OCI-LY3 (cell line): ENCODE results near the gene PHF10.

Experiments
- H2AFZ ChIP-seq: fragments of 200-600, 300-600 bp; shearing (Covaris generic); 2 replicates; pipeline ENCODE4 v1.6.0; 2014; ENCODE audit warnings: antibody characterized with exemption, low read depth, low read length
- H3K27ac ChIP-seq: fragments of 200-600, 300-600 bp; sonication (generic); 2 replicates; pipeline ENCODE4 v1.5.1; 2014; ENCODE audit warnings: mild to moderate bottlenecking, low read length, moderate library complexity, mixed read lengths
- H3K27me3 ChIP-seq: fragments of 200-600, 300-600 bp; sonication (generic); 2 replicates; pipeline ENCODE4 v1.6.1; 2014; ENCODE audit warnings: low read depth, low read length, mixed read lengths
- H3K36me3 ChIP-seq: fragments of 200-600, 300-600 bp; sonication (generic); replicated peaks from 2 replicates; pipeline ENCODE3; 2014; ENCODE audit warnings: low read depth, low read length, mixed read lengths
- H3K4me1 ChIP-seq: fragments of 300-600, 200-600 bp; sonication (generic); 2 replicates; pipeline ENCODE4 v1.6.1; 2014; ENCODE audit warnings: low read length, mixed read lengths
- H3K4me2 ChIP-seq: fragments of 200-600, 300-600 bp; sonication (generic); 2 replicates; pipeline ENCODE4 v1.6.1; 2014; ENCODE audit warnings: low read length, mixed read lengths
- H3K4me3 ChIP-seq: fragments of 300-600, 200-600 bp; sonication (generic); 2 replicates; pipeline ENCODE4 v1.5.1; 2014; ENCODE audit warnings: antibody characterized with exemption, mild to moderate bottlenecking, low read length, moderate library complexity
- H3K79me2 ChIP-seq: fragments of 300-600, 200-600 bp; shearing (Covaris generic); 2 replicates; pipeline ENCODE4 v1.6.1; 2014; ENCODE audit warnings: mild to moderate bottlenecking, low read length, mixed read lengths
- H3K9ac ChIP-seq: fragments of 300-600, 200-600 bp; shearing (Covaris generic); 2 replicates; pipeline ENCODE4 v1.6.0; 2014; ENCODE audit warnings: mild to moderate bottlenecking, low read length, moderate library complexity
- H3K9me3 ChIP-seq: fragments of 200-600, 300-600 bp; shearing (Covaris generic); 2 replicates; pipeline ENCODE4 v1.6.1; 2014; ENCODE audit warnings: low read length, mixed read lengths; ENCODE audit not compliant: insufficient read depth
- H4K20me1 ChIP-seq: fragments of 200-600, 300-600 bp; sonication (generic); 2 replicates; pipeline ENCODE4 v1.6.1; 2016; ENCODE audit warnings: low read length, mixed read lengths; ENCODE audit not compliant: insufficient read depth
- EZH2phosphoT487 ChIP-seq: fragments of 200-600 bp; shearing (Covaris generic); IDR thresholded peaks from 2 replicates; pipeline ENCODE4 v1.6.1; 2018; ENCODE audit warnings: antibody characterized with exemption, mixed run types, low read depth
- TF ChIP-seq, protein P1 (sequence below): fragments of 200-600, 300-600 bp; sonication (generic); IDR thresholded peaks from 2 replicates; pipeline ENCODE4 v1.5.1; 2014; ENCODE audit warnings: antibody characterized with exemption, low read length, low read depth

PHF10 gene

DNA sequence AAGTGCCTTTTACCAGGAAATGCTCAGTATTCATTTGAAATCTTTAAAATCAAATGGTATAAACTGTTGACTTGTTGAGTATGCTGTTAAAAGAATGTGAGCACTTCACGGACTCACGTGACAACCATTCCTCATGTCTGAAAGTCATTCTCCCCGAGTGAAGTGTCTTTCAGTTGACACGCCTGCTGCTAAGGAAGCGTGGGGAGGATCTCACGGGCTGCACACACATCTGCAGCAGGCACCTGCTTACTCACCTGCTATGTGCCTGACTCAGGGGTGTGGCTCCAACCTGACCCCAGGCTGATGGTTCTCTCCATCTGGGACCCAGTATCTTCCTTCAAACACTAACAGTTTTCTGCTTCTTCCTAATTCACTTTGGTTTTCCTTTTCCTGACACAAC, 55.2 kb downstream of the PHF10 start:
- Histone ChIP-seq H3K9me3 (no peaks in the 10 kb centered on the region), H3K4me2 (no peak overlapping the region), H3K9ac (no peak overlapping the region), H4K20me1 (no peaks in the 10 kb centered on the region), H2AFZ (no peak overlapping the region), H3K27me3 (no peaks in the 10 kb centered on the region), H3K36me3 (no peaks in the 10 kb centered on the region), H3K27ac (no peak overlapping the region), H3K4me3 (no peak overlapping the region), H3K79me2 (no peaks in the 10 kb centered on the region), H3K4me1 (no peaks in the 10 kb centered on the region)
- no peak for TF ChIP-seq EZH2phosphoT487

- Histone ChIP-seq H3K9me3 (no peaks in the 10 kb centered on the region), H3K4me1 (no peaks in the 10 kb centered on the region), H2AFZ (no peak overlapping the region), H3K9ac (no peak overlapping the region), H3K79me2 (no peaks in the 10 kb centered on the region), H3K36me3 (no peaks in the 10 kb centered on the region), H4K20me1 (no peaks in the 10 kb centered on the region), H3K27me3 (no peaks in the 10 kb centered on the region), H3K4me2 (no peak overlapping the region), H3K4me3 (no peak overlapping the region), H3K27ac (no peak overlapping the region)
- TF ChIP-seq, protein P1, sequence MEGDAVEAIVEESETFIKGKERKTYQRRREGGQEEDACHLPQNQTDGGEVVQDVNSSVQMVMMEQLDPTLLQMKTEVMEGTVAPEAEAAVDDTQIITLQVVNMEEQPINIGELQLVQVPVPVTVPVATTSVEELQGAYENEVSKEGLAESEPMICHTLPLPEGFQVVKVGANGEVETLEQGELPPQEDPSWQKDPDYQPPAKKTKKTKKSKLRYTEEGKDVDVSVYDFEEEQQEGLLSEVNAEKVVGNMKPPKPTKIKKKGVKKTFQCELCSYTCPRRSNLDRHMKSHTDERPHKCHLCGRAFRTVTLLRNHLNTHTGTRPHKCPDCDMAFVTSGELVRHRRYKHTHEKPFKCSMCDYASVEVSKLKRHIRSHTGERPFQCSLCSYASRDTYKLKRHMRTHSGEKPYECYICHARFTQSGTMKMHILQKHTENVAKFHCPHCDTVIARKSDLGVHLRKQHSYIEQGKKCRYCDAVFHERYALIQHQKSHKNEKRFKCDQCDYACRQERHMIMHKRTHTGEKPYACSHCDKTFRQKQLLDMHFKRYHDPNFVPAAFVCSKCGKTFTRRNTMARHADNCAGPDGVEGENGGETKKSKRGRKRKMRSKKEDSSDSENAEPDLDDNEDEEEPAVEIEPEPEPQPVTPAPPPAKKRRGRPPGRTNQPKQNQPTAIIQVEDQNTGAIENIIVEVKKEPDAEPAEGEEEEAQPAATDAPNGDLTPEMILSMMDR: no peak
- TF ChIP-seq EZH2phosphoT487: no peak
Observed at GRCh38 chr6:169668203-169668847, 56.0 kb downstream of the PHF10 start.

GRCh38 chr6:169667716-169668115, 56.6 kb downstream of the PHF10 start:
- Histone ChIP-seq H2AFZ (no peak overlapping the region), H3K27ac (no peak overlapping the region), H3K4me1 (no peaks in the 10 kb centered on the region), H3K9ac (no peak overlapping the region), H4K20me1 (no peaks in the 10 kb centered on the region), H3K27me3 (no peaks in the 10 kb centered on the region), H3K79me2 (no peaks in the 10 kb centered on the region), H3K9me3 (no peaks in the 10 kb centered on the region), H3K4me3 (no peak overlapping the region), H3K36me3 (no peaks in the 10 kb centered on the region), H3K4me2 (no peak overlapping the region)
- TF ChIP-seq, protein P1: no peak
- TF ChIP-seq EZH2phosphoT487: no peak

DNA sequence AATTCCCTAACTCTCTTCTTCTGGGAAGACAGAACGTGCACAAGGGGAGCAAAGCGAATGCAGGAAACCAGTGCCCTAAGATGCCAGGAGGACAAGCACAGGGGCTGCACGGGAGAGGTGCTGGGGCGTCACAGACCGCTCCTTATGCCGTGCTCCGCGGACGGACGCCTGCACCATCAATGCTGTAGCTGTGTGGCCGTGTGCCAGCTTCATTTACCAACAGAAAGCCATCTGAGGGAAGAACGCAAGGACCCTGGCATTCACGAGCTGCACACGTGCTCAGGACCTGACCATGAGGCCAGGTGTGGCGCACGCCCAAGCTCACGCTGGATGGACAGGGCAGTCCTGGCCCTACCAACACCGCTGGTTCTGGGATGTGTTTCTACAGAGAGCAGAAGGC, 57.9 kb downstream of the PHF10 start:
- no peak overlapping the region for H3K27ac ChIP-seq
- H3K27me3 ChIP-seq: no peaks in the 10 kb centered on the region
- no peaks in the 10 kb centered on the region for H3K36me3 ChIP-seq
- no peak overlapping the region for H3K4me3 ChIP-seq
- no peaks in the 10 kb centered on the region for H3K4me1 ChIP-seq
- no peaks in the 10 kb centered on the region for H4K20me1 ChIP-seq
- TF ChIP-seq, protein P1: no peak
- no peak for TF ChIP-seq EZH2phosphoT487
- no peak overlapping the region for H3K4me2 ChIP-seq
- no peaks in the 10 kb centered on the region for H3K79me2 ChIP-seq
- no peak overlapping the region for H3K9ac ChIP-seq
- H2AFZ ChIP-seq: no peak overlapping the region
- H3K9me3 ChIP-seq: no peaks in the 10 kb centered on the region
